Measurements from ENCODE around the gene CCDC183.
"Not testable (repeated sequence)": the region's sequence is repeated elsewhere in the genome, so short reads cannot be mapped to it uniquely, and the experiment has no call there.

The CCDC183 gene

GRCh38 chr9:136840877-136841645 lies 44.9 kb downstream of the CCDC183 start:
- Histone ChIP-seq H3K79me2 (ENCODE audit: control insufficient read depth, low read length) (no peaks in the 10 kb centered on the region), H3K27me3 (ENCODE audit: control insufficient read depth, low read length) (no peaks in the 10 kb centered on the region), H3K9me2 (replicated peaks; ENCODE audit: control insufficient read depth, low read length) (no peaks in the 10 kb centered on the region), H3K9me3 (ENCODE audit: control insufficient read depth, insufficient read depth, low read length) (no peaks in the 10 kb centered on the region), H3K4me2 (ENCODE audit: low read length) (no peak overlapping the region), H4K20me1 (ENCODE audit: control insufficient read depth, insufficient read depth, low read depth, low read length) (peaks cover 5% of the 10 kb centered on the region; the same call in 1 of the 2 replicates), H3F3A (ENCODE audit: control insufficient read depth, insufficient read depth) (no peaks in the 10 kb centered on the region; the same call in 1 of the 2 replicates), H3K36me3 (ENCODE audit: control insufficient read depth, low read length) (peaks cover 19% of the 10 kb centered on the region), H3K4me1 (ENCODE audit: control insufficient read depth, low read length) (peaks cover 22% of the 10 kb centered on the region), H3K4me3 (ENCODE audit: low read length) (no peak overlapping the region), H3K27ac (ENCODE audit: low read depth, low read length) (no peak overlapping the region)
- no peak for TF ChIP-seq EZH2phosphoT487 (IDR thresholded peaks at IDR 0.05; ENCODE audit: borderline replicate concordance, low read length)

- H3K4me1 ChIP-seq (ENCODE audit: control insufficient read depth, low read length), result peaks cover 22% of the 10 kb centered on the region
- not testable (repeated sequence) for H3K27me3 ChIP-seq (ENCODE audit: control insufficient read depth, low read length); H3K79me2 ChIP-seq (ENCODE audit: control insufficient read depth, low read length); H3K27ac ChIP-seq (ENCODE audit: low read depth, low read length); H3K9me3 ChIP-seq (ENCODE audit: control insufficient read depth, insufficient read depth, low read length); H3K9me2 ChIP-seq (replicated peaks; ENCODE audit: control insufficient read depth, low read length); H4K20me1 ChIP-seq (ENCODE audit: control insufficient read depth, insufficient read depth, low read depth, low read length); H3F3A ChIP-seq (ENCODE audit: control insufficient read depth, insufficient read depth)
- peak overlapping the region; percentile 78 for H3K4me3 ChIP-seq (ENCODE audit: low read length)
- H3K36me3 ChIP-seq (ENCODE audit: control insufficient read depth, low read length), result peaks cover 17% of the 10 kb centered on the region
- peak overlapping the region; percentile 99 for H3K4me2 ChIP-seq (ENCODE audit: low read length)
Measured at GRCh38 chr9:136841646-136842379, 45.7 kb downstream of the CCDC183 start.

- Histone ChIP-seq H3K36me3 (ENCODE audit: control insufficient read depth, low read length) (peaks cover 17% of the 10 kb centered on the region), H3K4me3 (ENCODE audit: low read length) (peak within 1 kb of the TSS; percentile 78), H3K4me2 (ENCODE audit: low read length) (peak within 1 kb of the TSS; percentile 99), H3K4me1 (ENCODE audit: control insufficient read depth, low read length) (peaks cover 24% of the 10 kb centered on the region)
- H3F3A ChIP-seq (ENCODE audit: control insufficient read depth, insufficient read depth); H3K9me2 ChIP-seq (replicated peaks; ENCODE audit: control insufficient read depth, low read length); H3K9me3 ChIP-seq (ENCODE audit: control insufficient read depth, insufficient read depth, low read length); H3K79me2 ChIP-seq (ENCODE audit: control insufficient read depth, low read length); H4K20me1 ChIP-seq (ENCODE audit: control insufficient read depth, insufficient read depth, low read depth, low read length); H3K27me3 ChIP-seq (ENCODE audit: control insufficient read depth, low read length); H3K27ac ChIP-seq (ENCODE audit: low read depth, low read length): not testable (repeated sequence)
- peak; percentile 88 for TF ChIP-seq CTCF (IDR thresholded peaks at IDR 0.05; ENCODE audit: low read depth, low read length, poor library complexity, severe bottlenecking)
Measured at GRCh38 chr9:136842380-136842948, 46.3 kb downstream of the CCDC183 start, which contains the start of gene AJM1. TSS of gene AJM1 (plus strand) at chr9:136842478. CDS start at chr9:136844415, 1,937 bp downstream.

- peaks cover 31% of the 10 kb centered on the region for H3K4me1 ChIP-seq (ENCODE audit: control insufficient read depth, low read length)
- not testable (repeated sequence) for H4K20me1 ChIP-seq (ENCODE audit: control insufficient read depth, insufficient read depth, low read depth, low read length); H3F3A ChIP-seq (ENCODE audit: control insufficient read depth, insufficient read depth); H3K9me2 ChIP-seq (replicated peaks; ENCODE audit: control insufficient read depth, low read length); H3K4me3 ChIP-seq (ENCODE audit: low read length); H3K27me3 ChIP-seq (ENCODE audit: control insufficient read depth, low read length); H3K9me3 ChIP-seq (ENCODE audit: control insufficient read depth, insufficient read depth, low read length); H3K79me2 ChIP-seq (ENCODE audit: control insufficient read depth, low read length); H3K27ac ChIP-seq (ENCODE audit: low read depth, low read length)
- H3K4me2 ChIP-seq (ENCODE audit: low read length), result peak overlapping the region; percentile 33
- peaks cover 17% of the 10 kb centered on the region for H3K36me3 ChIP-seq (ENCODE audit: control insufficient read depth, low read length)
Measured at GRCh38 chr9:136843159-136843800, 47.1 kb downstream of the CCDC183 start.

Data from DOHH2 (cell line).